Calu3 (cell line): ENCODE measurements around the gene HPS1. TPM values are rescaled to one million over a fixed set of nuclear protein-coding genes. Genes with fewer than 3 reads are reported as not detected.

Experiments
- BruUV-seq: library from RNA; stranded (reverse); fragments of 400-500 nt; replicated peaks from 2 replicates; lab custom pipeline; 2021; lab: Mats Ljungman, UMichigan
- CTCF ChIA-PET: fragments of 300-600 bp; sonication (Branson Sonifier 250); formaldehyde crosslinking; loops from one replicate; lab custom pipeline; 2022; ENCODE audit warnings: antibody characterized with exemption; lab: Charles Lee
- DNase-seq: peaks from one replicate; pipeline ENCODE4 v3.0.0; 2022
- H3K27ac Mint-ChIP-seq: one replicate; pipeline ENCODE4 v1.8.0; 2022; ENCODE audit warnings: mixed read lengths; ENCODE audit not compliant: unreplicated experiment
- H3K27me3 Mint-ChIP-seq: one replicate; pipeline ENCODE4 v1.8.0; 2022; ENCODE audit warnings: mixed read lengths; ENCODE audit not compliant: unreplicated experiment
- H3K36me3 Mint-ChIP-seq: one replicate; pipeline ENCODE4 v1.8.0; 2022; ENCODE audit warnings: mild to moderate bottlenecking, moderate library complexity, mixed read lengths; ENCODE audit not compliant: insufficient read depth, unreplicated experiment
- H3K4me1 Mint-ChIP-seq: one replicate; pipeline ENCODE4 v1.8.0; 2022; ENCODE audit warnings: mild to moderate bottlenecking, low read depth, mixed read lengths; ENCODE audit not compliant: unreplicated experiment
- H3K4me3 Mint-ChIP-seq: one replicate; pipeline ENCODE4 v1.8.0; 2022; ENCODE audit warnings: mild to moderate bottlenecking, low read depth, moderate library complexity, mixed read lengths; ENCODE audit not compliant: unreplicated experiment
- H3K9me3 Mint-ChIP-seq: one replicate; pipeline ENCODE4 v1.8.0; 2022; ENCODE audit warnings: low read depth, mixed read lengths; ENCODE audit not compliant: unreplicated experiment
- intact Hi-C: fragments of 100-400 bp; cut with micrococcal nuclease; formaldehyde crosslinking; loops from one replicate; pipeline ENCODE4 v1.10.0; 2022; ENCODE audit not compliant: unreplicated experiment
- total RNA-seq: library from RNA; stranded (reverse); gene quantifications from 2 replicates; pipeline ENCODE4 v1.2.3, GENCODE V29; 2022
- TF ChIP-seq, protein P1 (sequence below): fragments of 200-600 bp; IDR thresholded peaks from one replicate; pipeline ENCODE4 v1.8.0; 2022; ENCODE audit warnings: antibody characterized with exemption; ENCODE audit not compliant: unreplicated experiment

Gene HPS1
- total RNA-seq, 1 experiment from 2014 or later = 28.1 TPM

DNA sequence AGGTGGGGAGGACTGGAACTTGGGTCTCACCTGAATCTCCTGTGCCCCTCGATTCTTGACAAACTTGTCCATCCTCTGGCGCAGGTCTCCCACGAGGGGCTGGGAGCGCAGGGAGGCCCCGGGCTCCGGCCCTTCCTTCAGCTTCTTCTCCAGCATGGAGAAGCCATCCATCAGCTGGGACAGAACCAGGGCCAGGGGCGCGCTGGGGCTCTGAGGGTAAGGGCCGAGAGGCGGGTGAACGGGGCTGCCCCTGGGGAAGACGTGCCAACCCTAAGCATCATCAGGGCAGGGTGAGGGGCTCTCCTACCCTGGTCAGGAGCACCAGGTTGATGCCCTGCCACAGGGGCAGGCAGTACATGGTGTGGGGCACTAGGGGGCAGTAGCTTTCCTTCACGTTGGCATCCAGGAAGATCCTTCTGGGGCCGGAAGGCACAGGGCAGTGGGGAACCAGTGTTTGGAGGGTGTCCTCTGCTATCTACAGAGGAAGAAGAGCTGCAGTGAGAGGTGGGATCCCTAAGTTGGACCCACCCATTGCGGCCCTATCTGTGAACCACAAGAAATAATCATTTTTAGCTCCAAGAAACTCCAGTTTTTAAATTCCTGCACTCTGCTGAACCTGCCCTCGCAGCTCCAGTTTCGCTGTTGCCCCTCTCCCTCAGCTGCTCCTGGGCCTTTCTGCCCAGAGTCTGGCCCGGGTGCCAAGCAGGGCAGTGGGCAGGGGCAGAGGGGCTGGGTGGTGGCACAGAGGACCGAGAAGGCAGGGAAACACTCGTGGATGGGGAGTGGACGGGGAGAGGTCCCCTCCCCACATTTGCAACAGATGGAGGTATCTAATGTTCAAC lies 21.0 kb downstream of the HPS1 start:
- CTCF ChIA-PET = interaction anchor here (0.6 to 1.2 kb wide), 4 partner anchors 9 to 821 kb away, joined by 3 read pairs; partner anchors contain the start of gene PYROXD2

DNA sequence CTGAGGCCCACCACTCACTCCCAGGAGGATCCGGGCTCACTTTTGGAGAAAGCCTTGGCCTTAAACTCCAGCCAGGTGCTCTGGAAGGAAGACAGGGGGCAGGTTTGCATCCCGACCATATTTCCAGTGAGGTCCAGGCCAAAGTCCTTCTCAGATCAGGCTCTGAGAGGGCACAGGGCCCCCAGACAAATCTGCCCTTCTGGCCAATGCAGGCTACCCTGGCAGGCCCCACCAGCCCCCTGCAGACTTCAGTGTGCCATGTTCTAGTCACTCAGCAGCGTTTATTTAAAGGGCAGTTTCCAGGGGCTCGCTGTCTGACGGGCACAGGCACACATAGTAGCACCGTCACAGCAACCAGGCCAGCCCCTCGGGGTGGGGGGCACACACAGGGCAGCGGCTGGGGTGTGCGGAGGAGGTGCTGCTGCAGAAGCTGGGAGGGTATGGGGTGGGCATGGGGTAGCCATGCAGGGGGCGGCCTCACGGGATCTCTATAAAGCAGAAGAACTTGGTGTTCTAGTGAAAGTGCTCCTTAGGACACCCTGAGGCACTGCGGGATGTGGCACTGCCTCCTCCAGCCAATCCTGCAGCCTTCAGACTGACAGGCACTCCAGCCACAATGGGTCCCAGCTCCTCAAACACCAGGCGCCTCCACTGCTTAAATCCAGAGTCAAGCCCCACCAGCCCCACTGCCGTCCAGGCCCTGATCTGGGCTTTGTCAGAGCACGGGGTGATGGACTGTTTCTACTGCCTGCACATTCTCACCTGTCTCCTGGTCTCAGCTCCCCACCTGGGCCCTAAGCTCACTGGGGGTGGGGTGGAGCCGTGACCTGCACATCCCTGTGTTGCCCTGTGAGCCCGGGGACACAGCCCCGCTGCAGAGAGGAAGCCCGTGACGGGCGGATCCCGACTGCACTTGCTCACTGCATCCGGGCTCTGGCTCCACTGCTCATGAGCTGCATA lies 22.2 kb downstream of the HPS1 start:
- no peaks in the 10 kb centered on the region for H3K9me3 Mint-ChIP-seq
- no peaks in the 10 kb centered on the region for H3K36me3 Mint-ChIP-seq
- DNase-seq = no peak
- no peaks in the 10 kb centered on the region for H3K4me1 Mint-ChIP-seq
- H3K4me3 Mint-ChIP-seq = no peak overlapping the region
- H3K27ac Mint-ChIP-seq = no peak overlapping the region
- CTCF ChIA-PET = no interaction called here
- no TSS peak for BruUV-seq
- intact Hi-C loops = no loop called here
- no peaks in the 10 kb centered on the region for H3K27me3 Mint-ChIP-seq
- TF ChIP-seq, protein P1, sequence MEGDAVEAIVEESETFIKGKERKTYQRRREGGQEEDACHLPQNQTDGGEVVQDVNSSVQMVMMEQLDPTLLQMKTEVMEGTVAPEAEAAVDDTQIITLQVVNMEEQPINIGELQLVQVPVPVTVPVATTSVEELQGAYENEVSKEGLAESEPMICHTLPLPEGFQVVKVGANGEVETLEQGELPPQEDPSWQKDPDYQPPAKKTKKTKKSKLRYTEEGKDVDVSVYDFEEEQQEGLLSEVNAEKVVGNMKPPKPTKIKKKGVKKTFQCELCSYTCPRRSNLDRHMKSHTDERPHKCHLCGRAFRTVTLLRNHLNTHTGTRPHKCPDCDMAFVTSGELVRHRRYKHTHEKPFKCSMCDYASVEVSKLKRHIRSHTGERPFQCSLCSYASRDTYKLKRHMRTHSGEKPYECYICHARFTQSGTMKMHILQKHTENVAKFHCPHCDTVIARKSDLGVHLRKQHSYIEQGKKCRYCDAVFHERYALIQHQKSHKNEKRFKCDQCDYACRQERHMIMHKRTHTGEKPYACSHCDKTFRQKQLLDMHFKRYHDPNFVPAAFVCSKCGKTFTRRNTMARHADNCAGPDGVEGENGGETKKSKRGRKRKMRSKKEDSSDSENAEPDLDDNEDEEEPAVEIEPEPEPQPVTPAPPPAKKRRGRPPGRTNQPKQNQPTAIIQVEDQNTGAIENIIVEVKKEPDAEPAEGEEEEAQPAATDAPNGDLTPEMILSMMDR = no peak

More for the DNA sequence above, 21.0 kb downstream of the HPS1 start:
- Mint-ChIP-seq H3K27me3 (no peaks in the 10 kb centered on the region), H3K9me3 (no peaks in the 10 kb centered on the region), H3K27ac (no peak overlapping the region), H3K36me3 (peaks cover 7% of the 10 kb centered on the region), H3K4me3 (no peak overlapping the region), H3K4me1 (no peaks in the 10 kb centered on the region)
- intact Hi-C loops = no loop called here
- no TSS peak for BruUV-seq
- TF ChIP-seq, protein P1 = peak; percentile 74
- DNase-seq = peak; percentile 56

DNA sequence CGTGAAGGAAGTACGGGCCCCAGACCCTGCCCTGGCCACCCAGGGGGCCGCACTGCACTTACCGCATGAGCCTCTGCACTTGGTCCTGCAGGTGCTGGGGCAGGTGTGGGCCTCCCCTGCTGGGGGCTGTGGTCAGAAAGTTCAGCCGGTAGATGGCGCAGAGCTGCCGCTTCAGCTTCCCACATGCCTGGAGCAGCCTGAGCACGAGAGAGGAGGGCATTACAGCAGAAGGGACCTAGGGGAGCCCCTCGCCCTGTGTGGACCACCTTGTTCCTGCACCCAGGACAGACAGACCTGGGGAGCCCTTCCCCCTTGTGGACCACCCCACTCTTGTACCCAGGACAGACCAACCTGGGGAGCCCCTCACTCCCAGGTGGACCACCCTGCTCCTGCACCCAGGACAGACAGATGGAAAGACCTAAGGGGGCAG lies 23.0 kb downstream of the HPS1 start:
- TF ChIP-seq, protein P1 = no peak
- Mint-ChIP-seq H3K4me3 (no peak overlapping the region), H3K9me3 (no peaks in the 10 kb centered on the region), H3K36me3 (no peaks in the 10 kb centered on the region), H3K27me3 (no peaks in the 10 kb centered on the region), H3K4me1 (no peaks in the 10 kb centered on the region), H3K27ac (no peak overlapping the region)
- BruUV-seq = no TSS peak
- intact Hi-C loops = no loop called here
- CTCF ChIA-PET = no interaction called here
- no peak for DNase-seq

DNA sequence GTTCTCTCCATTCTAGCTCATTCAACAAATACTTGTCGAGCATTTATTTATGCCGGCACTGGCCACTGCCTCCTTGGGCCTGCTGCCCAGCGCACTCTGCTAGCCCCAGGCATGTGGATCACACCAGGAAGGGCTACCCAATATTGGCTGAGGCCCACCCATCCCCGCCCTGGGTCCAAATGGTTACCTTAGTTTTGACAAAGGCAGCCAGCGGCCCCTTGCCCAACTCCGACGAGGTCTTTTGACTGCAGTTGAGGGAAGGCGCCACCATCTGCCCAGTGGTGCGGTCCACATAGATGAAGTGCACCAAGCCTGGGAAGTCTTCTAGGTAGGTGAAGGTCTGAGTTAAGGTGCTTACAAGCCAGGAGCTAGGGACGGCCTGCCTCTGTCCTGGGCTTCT lies 24.6 kb downstream of the HPS1 start:
- H3K27ac Mint-ChIP-seq = no peak overlapping the region
- TF ChIP-seq, protein P1 = no peak
- H3K4me1 Mint-ChIP-seq = no peaks in the 10 kb centered on the region
- no peaks in the 10 kb centered on the region for H3K36me3 Mint-ChIP-seq
- no peak for DNase-seq
- BruUV-seq = no TSS peak
- no peaks in the 10 kb centered on the region for H3K9me3 Mint-ChIP-seq
- intact Hi-C loops = no loop called here
- CTCF ChIA-PET = interaction anchor here (0.7 kb wide), 1 partner anchor 284 kb away, joined by 15 read pairs; no protein-coding TSS in a partner anchor
- no peak overlapping the region for H3K4me3 Mint-ChIP-seq
- H3K27me3 Mint-ChIP-seq = no peaks in the 10 kb centered on the region
